ENCODE results near the gene ME1. TPM values are rescaled to one million over a fixed set of nuclear protein-coding genes. Genes with fewer than 3 reads are reported as not detected.

ME1 gene
- total RNA-seq, 1 experiment from 2014 or later, result 15.0 TPM

DNA sequence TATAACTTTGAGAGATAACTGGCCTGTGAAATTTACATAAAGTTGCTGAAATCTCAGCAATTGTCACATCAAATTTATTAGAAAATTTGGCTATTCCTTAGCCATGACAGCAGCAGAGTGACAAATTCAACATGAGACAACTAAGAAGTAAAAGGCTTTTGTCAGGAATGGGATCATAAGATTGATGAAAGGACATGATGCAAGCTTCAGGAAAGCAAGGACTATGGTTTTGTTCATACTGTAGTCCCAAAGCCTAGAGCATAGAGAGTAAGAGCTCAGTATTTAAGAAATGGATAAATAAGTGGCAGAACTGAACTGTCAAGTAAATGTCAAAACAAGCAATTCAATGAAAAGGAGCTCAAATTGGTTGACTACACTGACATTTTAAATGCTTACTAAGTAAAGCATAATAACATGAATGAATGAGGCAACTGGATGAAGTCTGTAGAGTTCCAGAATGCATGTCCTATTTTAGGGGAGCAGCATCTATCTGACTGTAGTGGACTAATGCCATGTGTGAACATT is 250.4 kb downstream of the ME1 start:
- no peak for DNase-seq (ENCODE audit: low read depth)
- in situ Hi-C loops (cut with HindIII; ENCODE audit: low pct_unique_long_range_greater_than_20kb, low sequenced_read_pairs), result no loop called here

DNA sequence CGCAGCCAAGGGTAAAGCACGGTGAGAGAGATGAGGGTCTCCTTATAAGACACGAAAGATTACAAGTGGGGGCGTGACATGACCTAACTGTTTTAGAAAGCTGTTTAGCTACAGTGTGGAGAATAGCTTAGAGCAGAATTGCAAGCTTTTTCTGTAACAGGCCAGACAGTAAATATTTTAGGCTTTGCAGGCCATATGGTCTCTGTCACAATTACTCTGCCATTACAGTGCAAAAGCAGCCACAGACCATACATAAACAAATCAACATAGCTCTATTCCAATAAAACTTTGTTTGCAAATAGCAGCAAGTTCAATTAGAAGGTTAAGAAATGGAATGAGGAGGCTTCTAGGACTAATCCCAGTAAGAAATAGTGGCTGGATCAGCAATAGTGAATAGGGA is 254.6 kb downstream of the ME1 start:
- DNase-seq (ENCODE audit: low read depth), result no peak
- in situ Hi-C loops (cut with HindIII; ENCODE audit: low pct_unique_long_range_greater_than_20kb, low sequenced_read_pairs), result no loop called here

DNA sequence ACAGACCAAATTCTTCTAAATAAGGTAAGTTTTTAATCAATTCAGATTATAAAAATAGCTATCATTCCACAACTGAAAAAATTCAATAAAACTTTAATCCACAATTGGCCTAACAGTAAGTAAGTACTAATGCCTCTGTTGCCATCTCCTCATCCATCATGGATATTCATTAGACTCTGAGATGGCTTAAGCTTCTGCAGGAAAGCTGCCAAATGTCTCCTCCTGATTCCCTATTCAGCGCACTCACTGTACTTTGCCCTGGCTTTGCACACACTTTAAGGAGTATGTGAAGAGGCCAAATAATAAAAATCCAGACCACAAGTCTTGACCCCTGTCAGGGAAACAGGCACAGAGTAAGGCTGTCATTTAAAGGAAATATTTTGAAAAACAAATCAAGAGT is 261.3 kb downstream of the ME1 start:
- no peak for DNase-seq (ENCODE audit: low read depth)
- in situ Hi-C loops (cut with HindIII; ENCODE audit: low pct_unique_long_range_greater_than_20kb, low sequenced_read_pairs), result no loop called here

DNA sequence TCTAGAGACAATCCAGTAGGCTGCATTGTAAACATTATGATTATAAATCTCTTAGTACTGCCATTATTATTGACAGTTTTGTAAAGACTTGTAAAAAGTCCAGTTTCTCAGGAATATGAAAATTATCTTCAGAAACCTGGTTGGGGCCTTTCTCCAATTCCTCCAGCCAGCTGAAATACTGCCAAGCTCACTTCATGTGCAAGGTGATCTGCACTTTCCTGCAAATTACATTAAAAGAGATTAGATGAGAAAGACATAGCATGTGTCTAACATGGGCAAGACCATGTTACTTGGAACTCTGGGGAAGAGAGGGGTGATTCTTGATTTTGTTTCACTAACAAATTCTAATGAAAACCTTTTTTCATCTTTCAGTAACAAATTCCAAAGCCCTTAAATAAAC is 261.7 kb downstream of the ME1 start:
- no peak for DNase-seq (ENCODE audit: low read depth)
- in situ Hi-C loops (cut with HindIII; ENCODE audit: low pct_unique_long_range_greater_than_20kb, low sequenced_read_pairs), result no loop called here

DNA sequence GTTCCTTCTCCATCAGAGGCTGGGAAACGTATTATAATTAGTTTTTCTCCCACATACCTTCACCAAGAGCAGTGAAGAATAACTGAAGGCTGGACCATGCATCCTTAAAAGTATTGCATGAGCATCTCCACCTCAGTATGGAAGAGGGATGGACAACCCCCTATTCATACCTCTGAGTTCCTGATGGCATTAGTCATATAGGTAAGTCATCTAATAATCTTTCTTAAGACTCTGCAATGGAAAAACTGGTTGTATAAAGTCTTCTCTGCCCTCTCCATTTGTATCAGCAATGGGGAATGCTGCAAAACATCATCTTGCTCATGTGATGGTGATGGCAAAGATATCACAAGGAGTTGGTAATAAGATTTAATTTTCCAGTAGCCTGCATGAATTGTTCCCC is 262.3 kb downstream of the ME1 start:
- in situ Hi-C loops (cut with HindIII; ENCODE audit: low pct_unique_long_range_greater_than_20kb, low sequenced_read_pairs), result no loop called here
- no peak for DNase-seq (ENCODE audit: low read depth)

DNA sequence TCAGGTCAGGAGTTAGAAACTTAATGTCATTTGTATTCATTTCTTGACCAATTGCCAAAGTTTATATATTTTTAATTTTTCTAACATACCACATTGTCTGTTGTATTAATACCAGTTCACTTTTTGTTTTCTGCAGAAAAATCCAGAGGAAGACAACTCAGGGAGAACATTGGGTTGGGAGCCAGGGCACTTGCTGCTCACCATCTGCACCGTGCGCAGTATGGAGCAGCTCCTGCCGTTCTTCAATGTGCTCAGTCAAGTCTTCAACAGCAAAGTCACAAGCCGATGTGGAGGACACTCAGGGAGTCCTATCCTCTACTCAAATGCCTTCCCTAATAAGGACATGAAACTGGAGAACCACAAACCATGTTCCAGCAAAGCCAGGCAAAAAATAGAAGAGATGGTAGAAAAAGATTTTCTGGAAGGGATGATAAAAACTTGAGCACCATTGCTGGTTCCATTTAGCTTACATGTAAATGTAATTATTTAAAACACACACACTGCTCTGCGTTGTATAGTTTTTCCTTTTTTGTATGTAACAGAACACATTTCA is 263.0 kb downstream of the ME1 start:
- in situ Hi-C loops (cut with HindIII; ENCODE audit: low pct_unique_long_range_greater_than_20kb, low sequenced_read_pairs), result no loop called here
- DNase-seq (ENCODE audit: low read depth), result no peak

Other genes with a start within 250 kb of the ME1 start
- gene PGM3, start 237.8 kb downstream of the ME1 start, total RNA-seq (2014; rRNA removed; shearing (Covaris generic); ENCODE audit: low replicate concordance), result 49.0 and 64.9 TPM in 2 replicates
- 3.0 and 8.0 TPM in 2 replicates for gene RWDD2A, start 237.7 kb downstream of the ME1 start, total RNA-seq (2014; rRNA removed; shearing (Covaris generic); ENCODE audit: low replicate concordance)
- 0.09 and 0.34 TPM in 2 replicates for gene PRSS35, start 81.5 kb upstream of the ME1 start, total RNA-seq (2014; rRNA removed; shearing (Covaris generic); ENCODE audit: low replicate concordance)